Mucosa of stomach (tissue), 1 donor: Measurements from ENCODE around the gene MYO1D.

Experiments
- H3K27me3 ChIP-seq: one replicate; pipeline ENCODE4 v1.7.0; 2013; ENCODE audit warnings: mild to moderate bottlenecking, low read length; ENCODE audit not compliant: control insufficient read depth, insufficient read depth
- H3K36me3 ChIP-seq: one replicate; pipeline ENCODE4 v1.7.0; 2013; ENCODE audit warnings: low read length; ENCODE audit not compliant: control insufficient read depth, insufficient read depth
- H3K4me1 ChIP-seq: one replicate; pipeline ENCODE4 v1.7.0; 2013; ENCODE audit warnings: mild to moderate bottlenecking, low read length; ENCODE audit not compliant: control insufficient read depth, insufficient read depth
- H3K4me3 ChIP-seq: one replicate; pipeline ENCODE4 v1.7.0; 2013; ENCODE audit warnings: low read length
- H3K9ac ChIP-seq: one replicate; pipeline ENCODE4 v1.7.0; 2013; ENCODE audit warnings: mild to moderate bottlenecking, low read length, moderate library complexity
- H3K9me3 ChIP-seq: one replicate; pipeline ENCODE4 v1.7.0; 2013; ENCODE audit warnings: mild to moderate bottlenecking, low read length, moderate library complexity; ENCODE audit not compliant: control insufficient read depth
- donor health status: Pancreatic carcinoma.

MYO1D gene

DNA sequence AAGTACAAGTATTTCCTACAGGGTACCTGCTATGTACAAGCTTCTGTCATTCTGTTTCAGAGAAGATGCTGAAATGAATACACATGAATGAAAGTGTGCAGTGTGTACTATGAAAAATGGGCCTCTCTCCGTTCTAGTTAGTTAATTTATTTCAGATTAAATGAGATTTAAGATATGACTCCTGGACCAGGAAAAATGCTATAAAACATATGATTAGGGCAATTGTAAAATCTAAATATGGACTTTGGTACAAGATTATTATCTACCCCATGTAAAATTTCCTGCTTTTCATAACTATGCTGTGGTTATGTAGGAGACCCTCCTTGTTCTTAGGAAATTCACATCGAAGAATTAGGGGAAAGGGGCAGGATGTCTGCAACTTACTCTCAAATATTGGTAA is 28.9 kb downstream of the MYO1D start:
- Histone ChIP-seq H3K9me3 (no peaks in the 10 kb centered on the region), H3K9ac (no peak overlapping the region), H3K4me1 (no peaks in the 10 kb centered on the region), H3K36me3 (no peaks in the 10 kb centered on the region), H3K4me3 (no peak overlapping the region), H3K27me3 (no peaks in the 10 kb centered on the region)

DNA sequence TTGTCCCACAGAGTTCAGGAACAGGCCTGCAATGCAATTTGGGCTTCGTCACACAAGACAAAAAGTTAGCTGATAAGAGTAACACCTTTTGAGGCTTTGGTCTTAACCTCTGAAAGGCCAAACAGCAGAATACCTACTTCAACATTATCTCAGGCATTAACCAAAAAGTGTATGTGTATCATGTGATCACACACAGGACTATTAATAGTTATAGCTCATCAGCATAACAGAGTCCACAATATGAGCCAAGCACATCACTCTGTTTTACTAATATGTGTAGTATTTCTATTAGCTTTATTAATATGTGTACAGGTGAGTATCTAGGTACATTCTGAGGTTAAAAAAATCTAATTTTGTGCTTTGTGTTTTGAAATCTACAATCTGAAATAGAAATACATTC is 30.8 kb downstream of the MYO1D start:
- no peaks in the 10 kb centered on the region for H3K4me1 ChIP-seq
- no peaks in the 10 kb centered on the region for H3K9me3 ChIP-seq
- H3K9ac ChIP-seq: no peak overlapping the region
- H3K27me3 ChIP-seq: no peaks in the 10 kb centered on the region
- H3K4me3 ChIP-seq: no peak overlapping the region
- H3K36me3 ChIP-seq: no peaks in the 10 kb centered on the region

DNA sequence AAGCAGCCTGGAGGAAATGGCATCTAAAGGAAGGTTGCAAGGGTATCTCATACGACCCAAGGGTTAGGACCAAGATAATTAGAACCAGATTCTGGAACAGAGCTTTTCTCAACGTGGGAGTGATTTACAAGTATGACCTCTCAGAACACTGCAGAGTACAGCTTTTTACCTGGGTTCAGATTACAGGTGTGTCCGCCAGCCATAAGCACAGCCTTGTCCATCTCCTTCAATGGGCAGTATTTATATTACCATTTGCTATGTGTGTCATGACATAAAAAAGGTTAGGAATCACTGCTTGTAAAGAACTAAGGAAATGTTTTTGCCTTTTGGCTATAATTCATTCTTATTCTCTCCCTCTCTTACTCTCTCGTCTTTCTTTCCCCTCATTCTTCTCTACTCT is 36.7 kb downstream of the MYO1D start:
- Histone ChIP-seq H3K4me1 (no peaks in the 10 kb centered on the region), H3K4me3 (no peak overlapping the region), H3K9ac (no peak overlapping the region), H3K27me3 (no peaks in the 10 kb centered on the region), H3K9me3 (no peaks in the 10 kb centered on the region), H3K36me3 (no peaks in the 10 kb centered on the region)

DNA sequence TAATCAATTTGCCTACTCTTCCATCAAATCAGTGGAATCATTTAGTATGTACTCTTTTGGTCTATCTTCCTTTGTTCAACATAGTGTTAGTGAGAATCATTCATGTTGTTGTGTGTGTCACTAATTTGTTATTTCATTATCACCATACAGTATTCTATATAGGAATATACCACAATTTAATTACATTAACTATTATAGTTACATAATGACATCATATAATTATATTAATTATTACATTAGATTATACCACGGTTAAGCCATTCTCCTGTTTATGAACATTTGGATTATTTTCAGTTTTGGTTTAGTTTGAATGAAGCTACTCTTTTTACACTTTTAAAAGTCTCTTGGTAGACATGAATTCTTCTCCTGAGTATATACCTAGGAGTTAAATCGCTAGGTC is 40.4 kb downstream of the MYO1D start:
- H3K9ac ChIP-seq: no peak overlapping the region
- H3K4me1 ChIP-seq: peaks cover 6% of the 10 kb centered on the region
- H3K4me3 ChIP-seq: no peak overlapping the region
- no peaks in the 10 kb centered on the region for H3K9me3 ChIP-seq
- no peaks in the 10 kb centered on the region for H3K27me3 ChIP-seq
- H3K36me3 ChIP-seq: no peaks in the 10 kb centered on the region

DNA sequence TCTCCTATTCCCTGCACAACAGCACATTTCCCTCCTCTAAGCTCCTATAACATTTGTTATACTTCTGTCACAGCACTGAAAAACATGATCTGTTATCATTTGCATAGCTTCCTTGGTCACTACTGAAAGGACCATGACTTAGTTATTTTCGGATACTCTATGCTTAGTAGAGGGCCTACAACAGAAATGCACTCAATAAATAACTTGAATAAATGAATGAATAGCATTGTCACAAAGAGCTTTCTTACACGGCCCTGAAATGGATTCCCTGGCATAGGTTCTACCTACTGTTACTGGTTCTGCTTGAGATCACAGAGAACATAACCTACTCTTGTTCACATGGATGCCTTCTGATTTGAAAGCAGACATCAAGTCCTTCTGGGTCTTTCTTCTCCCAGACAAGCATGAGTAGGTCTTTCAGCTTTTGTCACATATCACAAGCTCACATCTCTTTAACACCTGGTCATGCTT is 41.6 kb downstream of the MYO1D start:
- Histone ChIP-seq H3K9ac (no peak overlapping the region), H3K4me3 (no peak overlapping the region), H3K4me1 (peaks cover 14% of the 10 kb centered on the region), H3K9me3 (no peaks in the 10 kb centered on the region), H3K36me3 (no peaks in the 10 kb centered on the region), H3K27me3 (no peaks in the 10 kb centered on the region)

DNA sequence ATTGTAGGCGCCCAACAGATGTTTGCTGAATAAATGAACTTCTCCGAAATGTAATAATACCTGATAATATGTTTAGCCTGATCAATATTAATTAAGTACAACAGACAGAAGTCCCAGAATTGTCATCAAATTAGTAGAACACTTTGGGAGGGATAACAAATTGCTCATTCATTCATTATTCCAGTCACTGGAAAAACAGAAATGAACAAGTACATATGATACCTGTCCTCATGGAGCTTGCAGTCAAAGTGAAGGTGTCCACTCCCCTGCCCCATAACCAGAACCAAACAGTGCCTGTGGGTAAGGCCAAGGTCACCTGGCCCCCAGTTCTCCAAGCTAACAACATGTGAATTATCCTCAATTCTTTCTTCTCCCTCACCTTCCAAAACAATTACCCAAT is 42.8 kb downstream of the MYO1D start:
- H3K4me3 ChIP-seq: no peak overlapping the region
- H3K36me3 ChIP-seq: no peaks in the 10 kb centered on the region
- no peaks in the 10 kb centered on the region for H3K9me3 ChIP-seq
- H3K4me1 ChIP-seq: peaks cover 19% of the 10 kb centered on the region
- H3K9ac ChIP-seq: no peak overlapping the region
- no peaks in the 10 kb centered on the region for H3K27me3 ChIP-seq

DNA sequence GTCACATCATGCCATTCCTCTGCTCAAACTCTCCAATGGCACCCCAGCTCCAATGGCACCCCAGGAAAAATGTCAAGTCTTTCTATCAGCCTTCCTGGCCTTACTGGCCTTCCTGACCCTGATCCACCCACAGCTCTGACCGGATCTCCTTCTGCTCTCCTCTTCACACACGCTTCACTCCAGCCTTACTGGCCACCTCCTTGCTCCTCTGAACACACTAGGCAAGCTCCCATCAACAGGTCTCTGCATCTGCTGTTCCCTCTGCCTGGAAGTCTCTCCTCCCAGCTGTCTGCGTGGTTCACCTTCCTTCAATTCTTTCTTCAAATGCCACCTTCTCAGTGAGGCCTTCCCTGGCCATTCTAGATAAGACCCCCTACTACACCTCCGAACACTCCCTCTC is 43.4 kb downstream of the MYO1D start:
- Histone ChIP-seq H3K27me3 (no peaks in the 10 kb centered on the region), H3K36me3 (no peaks in the 10 kb centered on the region), H3K4me3 (no peak overlapping the region), H3K9me3 (no peaks in the 10 kb centered on the region), H3K4me1 (peaks cover 23% of the 10 kb centered on the region), H3K9ac (no peak overlapping the region)

DNA sequence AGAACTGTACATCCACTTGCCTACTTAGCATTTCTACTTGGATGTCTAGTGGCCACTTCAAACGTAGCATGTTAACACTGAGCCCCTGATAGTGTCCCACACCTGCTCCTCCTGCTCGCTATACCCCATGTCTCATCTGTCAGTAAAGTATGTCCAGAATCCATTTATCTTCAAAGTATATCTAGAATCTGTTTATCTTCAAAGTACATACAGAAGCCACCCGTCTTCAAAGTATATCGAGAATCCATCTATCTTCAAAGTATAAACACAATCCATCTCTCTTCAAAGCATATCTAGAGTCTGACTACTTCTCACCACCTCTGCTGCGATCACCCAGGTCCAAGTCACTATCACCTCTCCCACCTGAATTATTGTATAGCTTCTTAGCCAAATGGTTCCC is 43.8 kb downstream of the MYO1D start:
- Histone ChIP-seq H3K4me1 (peaks cover 24% of the 10 kb centered on the region), H3K9ac (no peak overlapping the region), H3K9me3 (no peaks in the 10 kb centered on the region), H3K27me3 (no peaks in the 10 kb centered on the region), H3K4me3 (no peak overlapping the region), H3K36me3 (no peaks in the 10 kb centered on the region)

DNA sequence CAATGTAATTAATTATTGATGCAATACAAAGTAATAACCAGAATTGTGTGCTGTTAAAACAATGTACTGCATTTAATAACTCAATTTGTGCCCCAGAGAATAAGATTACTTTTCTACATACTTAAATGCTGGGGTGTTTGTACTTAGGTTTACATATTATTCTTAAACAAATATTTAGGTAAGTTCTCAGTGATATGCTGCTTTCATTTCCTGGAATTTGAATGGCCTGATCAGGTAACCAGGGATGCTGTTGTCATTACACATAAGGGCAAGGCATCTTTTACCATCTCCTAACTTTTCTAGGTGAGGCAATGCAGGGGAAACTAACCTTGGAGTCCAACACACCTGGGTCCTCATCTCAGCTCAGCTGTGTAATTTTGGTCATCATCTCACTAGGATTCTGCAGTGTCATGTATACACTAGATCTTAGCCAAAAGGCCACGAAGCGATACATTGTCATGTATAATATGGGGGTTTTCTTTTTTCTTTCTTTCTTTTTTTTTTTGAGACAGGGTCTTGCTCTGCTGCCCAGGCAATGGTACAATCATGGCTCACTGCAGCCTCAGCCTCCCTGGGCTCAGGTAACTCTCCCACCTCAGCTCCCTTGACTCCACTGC is 45.2 kb downstream of the MYO1D start:
- H3K4me1 ChIP-seq: peaks cover 24% of the 10 kb centered on the region
- no peaks in the 10 kb centered on the region for H3K9me3 ChIP-seq
- H3K36me3 ChIP-seq: no peaks in the 10 kb centered on the region
- H3K9ac ChIP-seq: no peak overlapping the region
- no peaks in the 10 kb centered on the region for H3K27me3 ChIP-seq
- H3K4me3 ChIP-seq: no peak overlapping the region

DNA sequence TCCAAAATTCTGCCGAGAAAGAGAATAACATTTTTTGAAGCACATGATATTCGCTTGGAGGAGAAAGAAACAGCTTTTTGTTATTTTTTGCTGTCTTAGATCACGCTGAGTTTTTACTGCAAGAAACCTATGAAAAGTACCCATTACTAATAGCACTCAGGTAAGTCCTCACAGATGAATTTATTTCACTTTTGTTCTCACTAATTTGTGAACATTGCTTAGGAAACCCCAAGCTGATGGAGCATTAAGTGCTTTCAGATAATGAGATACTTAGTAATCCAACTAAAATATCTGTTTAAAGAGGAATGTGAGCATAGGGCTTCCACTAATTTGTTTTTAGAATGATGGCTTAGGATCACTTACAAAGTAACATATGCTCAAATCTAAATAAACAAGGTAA is 45.7 kb downstream of the MYO1D start:
- no peak overlapping the region for H3K4me3 ChIP-seq
- no peaks in the 10 kb centered on the region for H3K27me3 ChIP-seq
- H3K36me3 ChIP-seq: no peaks in the 10 kb centered on the region

DNA sequence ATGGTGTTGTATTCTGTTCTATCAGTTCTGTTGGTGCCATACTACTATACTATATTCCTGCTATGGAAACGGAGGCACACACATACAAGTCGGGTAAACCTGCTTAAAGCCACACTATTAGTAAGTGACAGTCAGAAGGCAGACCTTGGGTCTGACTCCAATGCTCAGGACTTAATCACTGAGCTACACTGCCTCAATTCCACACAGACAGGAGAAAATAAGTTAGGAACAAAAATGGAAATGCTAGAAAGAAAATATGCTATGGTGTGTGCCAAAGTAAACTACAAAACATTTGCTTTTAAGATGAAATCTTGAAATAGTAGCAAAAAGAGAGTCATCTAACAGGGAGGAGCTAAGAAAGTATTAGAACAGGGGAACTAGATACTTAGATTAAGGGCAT is 48.1 kb downstream of the MYO1D start:
- no peaks in the 10 kb centered on the region for H3K36me3 ChIP-seq
- peaks cover 39% of the 10 kb centered on the region for H3K4me1 ChIP-seq
- H3K27me3 ChIP-seq: no peaks in the 10 kb centered on the region
- H3K9me3 ChIP-seq: no peaks in the 10 kb centered on the region
- peak overlapping the region; percentile 54 for H3K9ac ChIP-seq
- H3K4me3 ChIP-seq: no peak overlapping the region

More for the DNA sequence above, 45.7 kb downstream of the MYO1D start:
- Histone ChIP-seq H3K4me1 (peaks cover 25% of the 10 kb centered on the region), H3K9me3 (no peaks in the 10 kb centered on the region), H3K9ac (no peak overlapping the region)

DNA sequence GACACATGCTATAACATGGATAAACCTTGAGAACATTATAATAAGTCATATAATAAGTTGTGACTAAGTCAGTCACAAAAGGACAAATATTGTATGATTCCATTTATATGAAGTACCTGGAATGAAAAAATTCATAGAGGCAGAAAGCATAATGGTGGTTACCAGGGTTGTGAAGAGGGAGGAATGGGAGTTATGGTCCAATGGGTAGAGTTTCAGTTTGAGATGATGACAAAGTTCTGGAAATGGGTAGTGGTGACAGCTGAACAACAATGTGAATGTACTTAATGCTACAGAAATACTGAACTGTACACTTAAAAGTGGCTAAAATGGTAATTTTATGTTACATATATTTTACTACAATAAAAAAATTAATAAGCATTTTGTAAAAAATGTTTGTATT is 49.7 kb downstream of the MYO1D start:
- no peaks in the 10 kb centered on the region for H3K36me3 ChIP-seq
- no peak overlapping the region for H3K4me3 ChIP-seq
- peaks cover 39% of the 10 kb centered on the region for H3K4me1 ChIP-seq
- no peak overlapping the region for H3K9ac ChIP-seq
- H3K9me3 ChIP-seq: no peaks in the 10 kb centered on the region
- H3K27me3 ChIP-seq: no peaks in the 10 kb centered on the region

DNA sequence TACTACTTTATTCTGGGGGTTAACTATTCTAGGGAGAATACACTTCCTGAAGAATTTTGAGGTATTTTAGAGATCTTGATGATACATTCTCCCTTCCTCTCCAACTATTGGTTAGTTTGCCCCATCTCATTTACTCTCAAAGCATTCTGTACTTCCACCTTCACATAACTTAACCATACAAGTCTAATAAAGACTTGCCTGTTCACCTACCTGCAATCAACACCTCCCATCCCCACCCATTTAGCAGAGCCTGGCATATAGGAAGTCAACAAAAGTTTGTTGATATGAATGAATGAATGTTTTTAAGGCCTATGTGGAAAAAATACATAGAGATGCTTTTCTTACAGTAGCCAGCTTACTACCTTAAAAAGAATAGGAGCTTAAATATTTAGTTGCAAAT is 50.8 kb downstream of the MYO1D start:
- H3K9ac ChIP-seq: no peak overlapping the region
- no peaks in the 10 kb centered on the region for H3K9me3 ChIP-seq
- H3K4me3 ChIP-seq: no peak overlapping the region
- no peaks in the 10 kb centered on the region for H3K27me3 ChIP-seq
- H3K4me1 ChIP-seq: peaks cover 28% of the 10 kb centered on the region
- no peaks in the 10 kb centered on the region for H3K36me3 ChIP-seq
